Liver (tissue), 9 donors: ENCODE data around the gene DIP2B. TPM values are rescaled to one million over a fixed set of nuclear protein-coding genes. Genes with fewer than 3 reads are reported as not detected.

Experiments
- DNase-seq: peaks from one replicate; pipeline ENCODE4 v3.0.0-alpha.2; 2017; ENCODE audit warnings: low spot score
- H3K27ac ChIP-seq, 2 donors: one replicate each; pipeline ENCODE4 v1.7.0; 2013; ENCODE audit warnings: inconsistent platforms in 2 of 2, low read length in 2 of 2, control low read depth in 1 of 2, low read depth in 1 of 2, mild to moderate bottlenecking in 1 of 2
- H3K27me3 ChIP-seq, 4 donors: one replicate each; pipeline versions ENCODE4 v1.6.1 to v1.7.0; 2013; ENCODE audit warnings: low read length in 3 of 4, inconsistent platforms in 1 of 4, mild to moderate bottlenecking in 1 of 4, moderate library complexity in 1 of 4; ENCODE audit not compliant: control insufficient read depth in 4 of 4, insufficient read depth in 4 of 4
- H3K36me3 ChIP-seq, 4 donors: one replicate each; pipeline versions ENCODE4 v1.6.1 to v1.7.0; 2013; ENCODE audit warnings: low read length in 3 of 4, mild to moderate bottlenecking in 3 of 4, low read depth in 1 of 4, moderate library complexity in 1 of 4; ENCODE audit not compliant: control insufficient read depth in 4 of 4, insufficient read depth in 3 of 4
- H3K4me1 ChIP-seq, 4 donors: one replicate each; pipeline versions ENCODE4 v1.6.1 to v1.7.0; 2013; ENCODE audit warnings: low read length in 3 of 4, mild to moderate bottlenecking in 3 of 4, moderate library complexity in 1 of 4; ENCODE audit not compliant: control insufficient read depth in 4 of 4, insufficient read depth in 4 of 4
- H3K4me3 ChIP-seq, 3 donors: one replicate each; pipeline versions ENCODE4 v1.6.1 to v1.7.0; 2013; ENCODE audit warnings: low read length in 3 of 3, control low read depth in 1 of 3, low read depth in 1 of 3, mild to moderate bottlenecking in 1 of 3
- H3K9ac ChIP-seq, 2 donors: one replicate each; pipeline ENCODE4 v1.7.0; 2013; ENCODE audit warnings: low read length in 2 of 2, mild to moderate bottlenecking in 2 of 2, moderate library complexity in 2 of 2, control low read depth in 1 of 2, low read depth in 1 of 2
- H3K9me3 ChIP-seq, 4 donors: one replicate each; pipeline versions ENCODE4 v1.6.1 to v1.7.0; 2013; ENCODE audit warnings: low read length in 3 of 4; ENCODE audit not compliant: control insufficient read depth in 4 of 4
- EGR1 ChIP-seq, 2 donors: IDR thresholded peaks; 2 replicates each; pipeline ENCODE4 v1.6.1; 2016 to 2018; ENCODE audit warnings: antibody characterized with exemption in 2 of 2, low read depth in 2 of 2
- FOXA1 ChIP-seq: IDR thresholded peaks from 2 replicates; pipeline ENCODE4 v1.6.1; 2016; ENCODE audit warnings: antibody characterized with exemption
- FOXA2 ChIP-seq: IDR thresholded peaks from 2 replicates; pipeline ENCODE4 v1.6.1; 2016; ENCODE audit warnings: antibody characterized with exemption
- GABPA ChIP-seq, 2 donors: IDR thresholded peaks in 1 of 2; conservative IDR thresholded peaks in 1 of 2; 2 replicates each; pipeline ENCODE4 v1.6.1; 2016; ENCODE audit warnings: antibody characterized with exemption in 2 of 2, mild to moderate bottlenecking in 1 of 2, moderate library complexity in 1 of 2
- HNF4A ChIP-seq, 2 donors: conservative IDR thresholded peaks; 2 replicates each; pipeline ENCODE4 v1.6.1; 2016; ENCODE audit warnings: antibody characterized with exemption in 2 of 2, mild to moderate bottlenecking in 2 of 2
- HNF4G ChIP-seq: IDR thresholded peaks from 2 replicates; pipeline ENCODE4 v1.6.1; 2016; ENCODE audit warnings: antibody characterized with exemption
- JUND ChIP-seq, 2 donors: IDR thresholded peaks; 2 replicates each; pipeline ENCODE4 v1.6.1; 2016; ENCODE audit warnings: antibody characterized with exemption in 2 of 2
- NR2F2 ChIP-seq: IDR thresholded peaks from 2 replicates; pipeline ENCODE4 v1.6.1; 2016; ENCODE audit warnings: antibody characterized with exemption
- RAD21 ChIP-seq, 2 donors: IDR thresholded peaks; 2 replicates each; pipeline ENCODE4 v1.6.1; 2016; ENCODE audit warnings: antibody characterized with exemption in 2 of 2, mild to moderate bottlenecking in 2 of 2
- RXRA ChIP-seq, 2 donors: IDR thresholded peaks; 2 replicates each; pipeline ENCODE4 v1.6.1; 2017 to 2018; ENCODE audit warnings: antibody characterized with exemption in 2 of 2, mild to moderate bottlenecking in 1 of 2
- SP1 ChIP-seq: IDR thresholded peaks from 2 replicates; pipeline ENCODE4 v1.6.1; 2018; ENCODE audit warnings: antibody characterized with exemption, mild to moderate bottlenecking
- TAF1 ChIP-seq: conservative IDR thresholded peaks from 2 replicates; pipeline ENCODE4 v1.6.1; 2016; ENCODE audit warnings: antibody characterized with exemption, mild to moderate bottlenecking
- YY1 ChIP-seq: IDR thresholded peaks from 2 replicates; pipeline ENCODE4 v1.6.1; 2016; ENCODE audit warnings: antibody characterized with exemption, mild to moderate bottlenecking
- WGBS: extraction: QIAGEN DNeasy Blood & Tissue Kit; methylation state at CpG from one replicate; pipeline ENCODE4 v1.1.7; 2013; 5-methylcytosine and 5-hydroxymethylcytosine counted together
- polyA plus RNA-seq, 2 donors: library from polyadenylated mRNA; stranded (reverse) in 1 of 2; unstranded in 1 of 2; fragments of 200-250 nt in 1 of 2; fragments of >200 nt in 1 of 2; fragmentation: Nextera tagmentation in 1 of 2; extraction: Ambion mirVana in 1 of 2; gene quantifications; one replicate each; pipeline versions ENCODE4 v1.2.1 to v1.2.3, GENCODE V29; 2013 to 2015
- total RNA-seq, 2 donors: library from RNA; depleted of rRNA; stranded (reverse); fragments of >200 nt; gene quantifications; one replicate each; pipeline ENCODE4 v1.2.3, GENCODE V29; 2014
- TF ChIP-seq, protein P1 (sequence below): IDR thresholded peaks from 2 replicates; pipeline ENCODE4 v1.6.1; 2016; ENCODE audit warnings: antibody characterized with exemption
- TF ChIP-seq, protein P2 (sequence below): IDR thresholded peaks from 2 replicates; pipeline ENCODE4 v1.6.1; 2016; ENCODE audit warnings: antibody characterized with exemption
- TF ChIP-seq, protein P3 (sequence below): fragments of 150-350 bp; IDR thresholded peaks from 2 replicates; pipeline ENCODE4 v1.5.1; 2017; ENCODE audit warnings: improper control_type of control experiment, low read depth, low read length; ENCODE audit not compliant: missing input control
- TF ChIP-seq, protein P4 (sequence below): IDR thresholded peaks from 2 replicates; pipeline ENCODE4 v1.6.1; 2016; ENCODE audit warnings: antibody characterized with exemption
- TF ChIP-seq, protein P5 (sequence below): IDR thresholded peaks from 2 replicates; pipeline ENCODE4 v1.6.1; 2016; ENCODE audit warnings: antibody characterized with exemption, mild to moderate bottlenecking
- donor health status: healthy.
- donor health status: healthy.
- donor health status: healthy.
- donor health status: healthy.
- donor health status: healthy.

Gene DIP2B
- total and polyA plus RNA-seq, 4 donors = 4.8 to 30.7 (median 13.8) TPM

DNA sequence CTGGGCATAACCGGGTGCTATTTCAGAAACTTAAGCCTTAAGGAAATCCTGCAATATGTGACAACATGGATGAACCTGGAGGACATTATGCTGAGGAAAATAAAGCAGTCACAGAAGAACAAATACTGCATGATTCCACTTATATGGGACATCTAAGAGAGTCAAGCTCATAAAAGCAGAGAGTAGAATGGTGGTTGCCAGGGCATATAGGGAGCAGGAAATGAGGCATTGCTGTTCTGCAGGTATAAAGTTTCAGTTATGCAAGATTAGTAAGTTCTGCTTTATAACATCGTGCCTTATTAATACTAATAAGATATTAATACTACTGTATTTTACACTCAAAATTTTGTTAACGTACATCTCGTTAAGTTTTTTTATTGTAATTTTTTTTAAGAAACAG is 134.9 kb downstream of the DIP2B start:
- Histone ChIP-seq H3K27me3 (no peaks in the 10 kb centered on the region), H3K9me3 (no peaks in the 10 kb centered on the region), H3K4me3 (no peak overlapping the region), H3K9ac (no peak overlapping the region), H3K36me3 (peaks cover 0 to 8% (median 4%) of the 10 kb centered on the region in 4 donors), H3K27ac (no peak overlapping the region), H3K4me1 (peaks cover 0 to 26% (median 17%) of the 10 kb centered on the region in 4 donors)
- DNase-seq = no peak
- TF ChIP-seq JUND (IDR thresholded peaks at IDR 0.05) = no peak
- TF ChIP-seq, protein P1, sequence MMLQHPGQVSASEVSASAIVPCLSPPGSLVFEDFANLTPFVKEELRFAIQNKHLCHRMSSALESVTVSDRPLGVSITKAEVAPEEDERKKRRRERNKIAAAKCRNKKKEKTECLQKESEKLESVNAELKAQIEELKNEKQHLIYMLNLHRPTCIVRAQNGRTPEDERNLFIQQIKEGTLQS = no peak
- TF ChIP-seq, protein P2, sequence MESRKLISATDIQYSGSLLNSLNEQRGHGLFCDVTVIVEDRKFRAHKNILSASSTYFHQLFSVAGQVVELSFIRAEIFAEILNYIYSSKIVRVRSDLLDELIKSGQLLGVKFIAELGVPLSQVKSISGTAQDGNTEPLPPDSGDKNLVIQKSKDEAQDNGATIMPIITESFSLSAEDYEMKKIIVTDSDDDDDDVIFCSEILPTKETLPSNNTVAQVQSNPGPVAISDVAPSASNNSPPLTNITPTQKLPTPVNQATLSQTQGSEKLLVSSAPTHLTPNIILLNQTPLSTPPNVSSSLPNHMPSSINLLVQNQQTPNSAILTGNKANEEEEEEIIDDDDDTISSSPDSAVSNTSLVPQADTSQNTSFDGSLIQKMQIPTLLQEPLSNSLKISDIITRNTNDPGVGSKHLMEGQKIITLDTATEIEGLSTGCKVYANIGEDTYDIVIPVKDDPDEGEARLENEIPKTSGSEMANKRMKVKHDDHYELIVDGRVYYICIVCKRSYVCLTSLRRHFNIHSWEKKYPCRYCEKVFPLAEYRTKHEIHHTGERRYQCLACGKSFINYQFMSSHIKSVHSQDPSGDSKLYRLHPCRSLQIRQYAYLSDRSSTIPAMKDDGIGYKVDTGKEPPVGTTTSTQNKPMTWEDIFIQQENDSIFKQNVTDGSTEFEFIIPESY = no peak
- TF ChIP-seq GABPA (IDR thresholded peaks at IDR 0.05 in 1 of 2, conservative IDR thresholded peaks at IDR 0.05 in 1 of 2) = no peak
- no peak for TF ChIP-seq RXRA (IDR thresholded peaks at IDR 0.05)
- no peak for TF ChIP-seq FOXA2
- TF ChIP-seq FOXA1 = no peak
- TF ChIP-seq, protein P3, sequence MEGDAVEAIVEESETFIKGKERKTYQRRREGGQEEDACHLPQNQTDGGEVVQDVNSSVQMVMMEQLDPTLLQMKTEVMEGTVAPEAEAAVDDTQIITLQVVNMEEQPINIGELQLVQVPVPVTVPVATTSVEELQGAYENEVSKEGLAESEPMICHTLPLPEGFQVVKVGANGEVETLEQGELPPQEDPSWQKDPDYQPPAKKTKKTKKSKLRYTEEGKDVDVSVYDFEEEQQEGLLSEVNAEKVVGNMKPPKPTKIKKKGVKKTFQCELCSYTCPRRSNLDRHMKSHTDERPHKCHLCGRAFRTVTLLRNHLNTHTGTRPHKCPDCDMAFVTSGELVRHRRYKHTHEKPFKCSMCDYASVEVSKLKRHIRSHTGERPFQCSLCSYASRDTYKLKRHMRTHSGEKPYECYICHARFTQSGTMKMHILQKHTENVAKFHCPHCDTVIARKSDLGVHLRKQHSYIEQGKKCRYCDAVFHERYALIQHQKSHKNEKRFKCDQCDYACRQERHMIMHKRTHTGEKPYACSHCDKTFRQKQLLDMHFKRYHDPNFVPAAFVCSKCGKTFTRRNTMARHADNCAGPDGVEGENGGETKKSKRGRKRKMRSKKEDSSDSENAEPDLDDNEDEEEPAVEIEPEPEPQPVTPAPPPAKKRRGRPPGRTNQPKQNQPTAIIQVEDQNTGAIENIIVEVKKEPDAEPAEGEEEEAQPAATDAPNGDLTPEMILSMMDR = no peak
- 89% methylated on average over 4 of the region's 4 CpGs for WGBS

DNA sequence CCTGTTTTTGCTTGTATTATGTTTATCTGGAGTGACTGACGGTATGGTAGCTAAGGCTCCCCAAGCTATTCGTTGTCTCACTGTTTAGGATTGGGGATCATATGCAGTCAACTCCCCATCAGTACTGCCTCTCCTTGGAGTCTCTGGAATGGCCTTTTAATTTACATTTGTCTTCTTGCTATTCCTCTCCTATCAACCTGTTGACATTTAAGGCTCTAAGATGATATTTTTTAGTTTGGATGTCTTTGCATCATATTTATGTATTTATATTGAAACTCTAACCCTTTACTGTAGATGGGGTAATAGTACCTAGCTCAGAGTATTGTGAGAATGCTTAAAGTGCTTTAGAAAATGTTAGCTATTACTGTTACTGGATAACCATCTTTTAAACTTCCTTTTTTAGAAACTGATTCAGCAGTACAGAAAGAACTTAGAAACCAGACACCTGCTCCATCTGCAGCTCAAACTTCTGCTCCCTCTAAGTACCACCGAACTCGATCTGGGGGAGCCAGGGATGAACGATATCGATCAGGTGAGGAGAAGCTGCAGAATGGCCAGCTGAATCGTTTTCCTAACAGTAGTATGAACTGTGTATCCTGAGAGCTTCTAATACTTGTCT is 135.6 kb downstream of the DIP2B start:
- DNase-seq = no peak
- Histone ChIP-seq H3K4me3 (no peak overlapping the region), H3K4me1 (peaks cover 0 to 21% (median 14%) of the 10 kb centered on the region in 4 donors), H3K9me3 (no peaks in the 10 kb centered on the region), H3K27me3 (no peaks in the 10 kb centered on the region), H3K27ac (no peak overlapping the region), H3K36me3 (peaks cover 0 to 8% (median 4%) of the 10 kb centered on the region in 4 donors), H3K9ac (no peak overlapping the region)
- WGBS = 85% methylated on average over 7 of the region's 7 CpGs
- TF ChIP-seq RAD21 (IDR thresholded peaks at IDR 0.05) = no peak
- no peak for TF ChIP-seq FOXA1
- TF ChIP-seq RXRA (IDR thresholded peaks at IDR 0.05) = no peak
- no peak for TF ChIP-seq JUND (IDR thresholded peaks at IDR 0.05)
- TF ChIP-seq YY1 = no peak
- TF ChIP-seq EGR1 (IDR thresholded peaks at IDR 0.05; ENCODE audit: low read depth in 2 of 2) = no peak
- TF ChIP-seq GABPA (IDR thresholded peaks at IDR 0.05 in 1 of 2, conservative IDR thresholded peaks at IDR 0.05 in 1 of 2) = no peak
- TF ChIP-seq, protein P2 = no peak
- no peak for TF ChIP-seq TAF1
- TF ChIP-seq HNF4A (conservative IDR thresholded peaks at IDR 0.05) = no peak
- TF ChIP-seq, protein P4, sequence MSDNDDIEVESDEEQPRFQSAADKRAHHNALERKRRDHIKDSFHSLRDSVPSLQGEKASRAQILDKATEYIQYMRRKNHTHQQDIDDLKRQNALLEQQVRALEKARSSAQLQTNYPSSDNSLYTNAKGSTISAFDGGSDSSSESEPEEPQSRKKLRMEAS = no peak
- no peak for TF ChIP-seq SP1
- TF ChIP-seq, protein P5, sequence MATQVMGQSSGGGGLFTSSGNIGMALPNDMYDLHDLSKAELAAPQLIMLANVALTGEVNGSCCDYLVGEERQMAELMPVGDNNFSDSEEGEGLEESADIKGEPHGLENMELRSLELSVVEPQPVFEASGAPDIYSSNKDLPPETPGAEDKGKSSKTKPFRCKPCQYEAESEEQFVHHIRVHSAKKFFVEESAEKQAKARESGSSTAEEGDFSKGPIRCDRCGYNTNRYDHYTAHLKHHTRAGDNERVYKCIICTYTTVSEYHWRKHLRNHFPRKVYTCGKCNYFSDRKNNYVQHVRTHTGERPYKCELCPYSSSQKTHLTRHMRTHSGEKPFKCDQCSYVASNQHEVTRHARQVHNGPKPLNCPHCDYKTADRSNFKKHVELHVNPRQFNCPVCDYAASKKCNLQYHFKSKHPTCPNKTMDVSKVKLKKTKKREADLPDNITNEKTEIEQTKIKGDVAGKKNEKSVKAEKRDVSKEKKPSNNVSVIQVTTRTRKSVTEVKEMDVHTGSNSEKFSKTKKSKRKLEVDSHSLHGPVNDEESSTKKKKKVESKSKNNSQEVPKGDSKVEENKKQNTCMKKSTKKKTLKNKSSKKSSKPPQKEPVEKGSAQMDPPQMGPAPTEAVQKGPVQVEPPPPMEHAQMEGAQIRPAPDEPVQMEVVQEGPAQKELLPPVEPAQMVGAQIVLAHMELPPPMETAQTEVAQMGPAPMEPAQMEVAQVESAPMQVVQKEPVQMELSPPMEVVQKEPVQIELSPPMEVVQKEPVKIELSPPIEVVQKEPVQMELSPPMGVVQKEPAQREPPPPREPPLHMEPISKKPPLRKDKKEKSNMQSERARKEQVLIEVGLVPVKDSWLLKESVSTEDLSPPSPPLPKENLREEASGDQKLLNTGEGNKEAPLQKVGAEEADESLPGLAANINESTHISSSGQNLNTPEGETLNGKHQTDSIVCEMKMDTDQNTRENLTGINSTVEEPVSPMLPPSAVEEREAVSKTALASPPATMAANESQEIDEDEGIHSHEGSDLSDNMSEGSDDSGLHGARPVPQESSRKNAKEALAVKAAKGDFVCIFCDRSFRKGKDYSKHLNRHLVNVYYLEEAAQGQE = no peak
- TF ChIP-seq, protein P3 = no peak
- no peak for TF ChIP-seq NR2F2
- TF ChIP-seq HNF4G = no peak
